ENCODE data around the gene RASSF8. TPM values are rescaled to one million over a fixed set of nuclear protein-coding genes. Genes with fewer than 3 reads are reported as not detected.

The RASSF8 gene
- total and polyA plus RNA-seq, 2 of the 8 experiments (the other 6 are each of a cell fraction or from before 2014, with no cell fraction given), result 6.4 to 46.7 TPM

- Histone ChIP-seq H2BK120ac (replicated peaks; ENCODE audit: low read depth, low read length) (no peak overlapping the region), H3K56ac (replicated peaks; ENCODE audit: insufficient read length, low read depth, low read length) (no peak overlapping the region), H2AK5ac (ENCODE audit: low read depth, low read length) (no peak overlapping the region), H4K20me1 (replicated peaks in 1 of 2; ENCODE audit: control insufficient read depth in 1 of 2, insufficient read depth in 2 of 2, low read length in 2 of 2) (peaks cover 0 to 6% of the 10 kb centered on the region in 2 experiments), H2AFZ (ENCODE audit: low read length) (no peak overlapping the region), H2BK20ac (ENCODE audit: low read length) (no peak overlapping the region; the same call in 1 of the 2 replicates), H3K79me1 (ENCODE audit: low read depth, low read length) (no peaks in the 10 kb centered on the region; the same call in 1 of the 2 replicates), H3K23ac (ENCODE audit: insufficient read length) (no peak overlapping the region), H3K9me3 (ENCODE audit: insufficient read depth in 2 of 2, low read depth in 1 of 2, low read length in 1 of 2) (no peaks in the 10 kb centered on the region), H3K79me2 (ENCODE audit: control insufficient read depth in 1 of 2, insufficient read depth in 2 of 2, low read length in 2 of 2) (peaks cover 3 to 49% of the 10 kb centered on the region in 2 experiments; a peak in 3 of 4 replicates), H3K18ac (ENCODE audit: extremely low read depth, low read length) (peak overlapping the region; percentile 38), H4K91ac (replicated peaks; ENCODE audit: insufficient read length, low read length) (no peak overlapping the region), H3K4me1 (replicated peaks in 1 of 4; ENCODE audit: control insufficient read depth in 3 of 4, insufficient read depth in 4 of 4, low read length in 3 of 4) (peaks cover 0 to 4% (median 2%) of the 10 kb centered on the region in 4 experiments; a peak in 4 of 7 replicates), H3K4me2 (ENCODE audit: insufficient read depth in 1 of 2, low read depth in 2 of 2, low read length in 2 of 2) (peak overlapping the region; percentile 70 to 96), H2BK5ac (ENCODE audit: low read depth, low read length) (no peak overlapping the region; the same call in 1 of the 2 replicates), H2BK12ac (ENCODE audit: low read depth, low read length) (no peak overlapping the region), H3K27ac (ENCODE audit: low read depth, low read length) (no peak overlapping the region), H3K4me3 (ENCODE audit: extremely low read depth in 1 of 4, insufficient read depth in 2 of 4, low read depth in 3 of 4, low read length in 4 of 4) (peak overlapping the region; percentile 84 to 98 (median 92)), H3K36me3 (ENCODE audit: control insufficient read depth in 2 of 4, insufficient read depth in 4 of 4, low read length in 3 of 4) (no peaks in the 10 kb centered on the region; a peak in 1 of 8 replicates), H4K5ac (ENCODE audit: insufficient read length, low read depth, low read length) (no peak overlapping the region), H3K27me3 (replicated peaks in 1 of 4; ENCODE audit: control insufficient read depth in 3 of 4, extremely low read depth in 1 of 4, insufficient read depth in 3 of 4, low read length in 3 of 4) (no peaks in the 10 kb centered on the region), H4K8ac (ENCODE audit: extremely low read depth, insufficient read depth, low read length) (no peak overlapping the region), H3K9ac (replicated peaks in 1 of 4; ENCODE audit: extremely low read depth in 1 of 4, low read depth in 3 of 4, low read length in 3 of 4) (peak overlapping the region; percentile 65 to 98 (median 79)), H3K23me2 (ENCODE audit: low read depth, low read length) (peaks cover 5% of the 10 kb centered on the region; the same call in 1 of the 2 replicates), H3K14ac (ENCODE audit: insufficient read length) (no peak overlapping the region), H2BK15ac (ENCODE audit: low read length) (no peak overlapping the region), H3K4ac (replicated peaks; ENCODE audit: insufficient read length, low read depth, low read length) (no peak overlapping the region)
- WGBS, 2 experiments (ENCODE audit: extremely low coverage in 1 of 2, insufficient coverage in 1 of 2, insufficient read length in 1 of 2, insufficient replicate concordance in 2 of 2, low coverage in 1 of 2, low lambda C conversion rate in 2 of 2, missing lambda C conversion rate in 1 of 2), result 1% methylated on average over 25 of the region's 57 CpGs; no CpG with 5 or more reads in 1 of the 2 experiments
- ChIA-PET POLR2A (ENCODE audit: partially characterized antibody) (interaction anchor here (0.6 to 3.0 kb wide), 11 partner anchors 12 to 291 kb away, joined by 3 to 10 read pairs (median 3); no protein-coding TSS in a partner anchor), CTCF (ENCODE audit: partially characterized antibody) (interaction anchor here (0.8 to 3.4 kb wide), 11 partner anchors 12 to 157 kb away, joined by 3 to 10 read pairs (median 5); no protein-coding TSS in a partner anchor)
- FAIRE-seq (no peak), DNase-seq (ENCODE audit: low read depth in 1 of 2, low spot score in 2 of 2) (peak in 1 of 2 experiments; percentile 63)
- TF ChIP-seq BACH1 (IDR thresholded peaks at IDR 0.05; ENCODE audit: low read length) (no peak), CHD1 (IDR thresholded peaks at IDR 0.05; ENCODE audit: low read depth, low read length) (no peak), NRF1 (IDR thresholded peaks at IDR 0.05; ENCODE audit: low read depth, low read length) (no peak), TCF12 (IDR thresholded peaks at IDR 0.05; ENCODE audit: low read depth, low read length) (no peak), EZH2 (IDR thresholded peaks at IDR 0.05; ENCODE audit: low read depth, low read length, severe bottlenecking) (no peak), BRCA1 (IDR thresholded peaks at IDR 0.05; ENCODE audit: low read depth, low read length) (no peak), RNF2 (IDR thresholded peaks at IDR 0.05; ENCODE audit: borderline replicate concordance, low read depth, low read length, missing control alignments, poor library complexity, severe bottlenecking) (no peak), POLR2A (IDR thresholded peaks at IDR 0.05; ENCODE audit: control extremely low read depth in 1 of 2, low read depth in 2 of 2, low read length in 2 of 2) (no peak; a peak in 1 of 3 replicates), HDAC6 (IDR thresholded peaks at IDR 0.05; ENCODE audit: low read depth, low read length) (no peak), CHD2 (IDR thresholded peaks at IDR 0.05; ENCODE audit: low read length) (no peak), MAFK (IDR thresholded peaks at IDR 0.05; ENCODE audit: low read depth, low read length) (no peak), EGR1 (IDR thresholded peaks at IDR 0.05; ENCODE audit: borderline replicate concordance, low read depth, low read length) (peak; percentile 47; the same call in 1 of the 2 replicates)
These were observed 834 bp downstream of the RASSF8 start for GRCh38 chr12:25959071-25959961.
